Kidney glomerular epithelial cell (primary cell): ENCODE results near the gene PLA2G4E.

Experiments used
- DNase-seq: peaks from one replicate; lab custom pipeline; 2025; lab: John Stamatoyannopoulos, UW

The PLA2G4E gene

GRCh38 chr15:42053010-42053409, 32.2 kb upstream of the PLA2G4E start:
- no peak for DNase-seq

GRCh38 chr15:42050484-42051255, 29.8 kb upstream of the PLA2G4E start:
- no peak for DNase-seq

GRCh38 chr15:42048821-42049200, 28.0 kb upstream of the PLA2G4E start:
- no peak for DNase-seq

GRCh38 chr15:42048080-42048820, 27.4 kb upstream of the PLA2G4E start:
- no peak for DNase-seq

- DNase-seq, result no peak
These were observed 25.8 kb upstream of the PLA2G4E start for GRCh38 chr15:42046597-42046996.

GRCh38 chr15:42045211-42045615, 24.4 kb upstream of the PLA2G4E start:
- no peak for DNase-seq

GRCh38 chr15:42042602-42043400, 22.0 kb upstream of the PLA2G4E start:
- DNase-seq, result no peak

GRCh38 chr15:42038401-42038800, 17.6 kb upstream of the PLA2G4E start:
- no peak for DNase-seq

GRCh38 chr15:42037656-42038055, 16.8 kb upstream of the PLA2G4E start:
- DNase-seq, result no peak

- no peak for DNase-seq
These were observed 16.1 kb upstream of the PLA2G4E start for GRCh38 chr15:42036966-42037365.

GRCh38 chr15:42036112-42036905, 15.5 kb upstream of the PLA2G4E start:
- DNase-seq, result no peak

GRCh38 chr15:42035435-42035761, 14.6 kb upstream of the PLA2G4E start:
- no peak for DNase-seq

GRCh38 chr15:42034628-42035434, 14.0 kb upstream of the PLA2G4E start:
- DNase-seq, result no peak

- DNase-seq, result no peak
These were observed 12.5 kb upstream of the PLA2G4E start for GRCh38 chr15:42033214-42033873.

GRCh38 chr15:42032376-42033213, 11.8 kb upstream of the PLA2G4E start:
- no peak for DNase-seq

- no peak for DNase-seq
These were observed 10.5 kb upstream of the PLA2G4E start for GRCh38 chr15:42031198-42031915.

- DNase-seq, result no peak
These were observed 6.7 kb upstream of the PLA2G4E start for GRCh38 chr15:42027521-42027920.

GRCh38 chr15:42024303-42024702, 3.5 kb upstream of the PLA2G4E start:
- no peak for DNase-seq

- DNase-seq, result no peak
These were observed 751 bp upstream of the PLA2G4E start for GRCh38 chr15:42021593-42021992.
